Mesodermal cell (in vitro differentiated cells): ENCODE data around the gene SKIC3.

ENCODE experiments used
- H3K27ac ChIP-seq: 2 replicates; pipeline ENCODE4 v1.7.0; 2013; ENCODE audit warnings: mild to moderate bottlenecking, low read depth, low read length, moderate library complexity; ENCODE audit not compliant: severe bottlenecking
- H3K36me3 ChIP-seq: 2 replicates; pipeline ENCODE4 v1.7.1; 2013; ENCODE audit warnings: mild to moderate bottlenecking, low read length, moderate library complexity; ENCODE audit not compliant: control insufficient read depth, insufficient read depth
- H3K4me1 ChIP-seq: one replicate; pipeline ENCODE4 v1.7.1; 2013; ENCODE audit warnings: mild to moderate bottlenecking, low read length; ENCODE audit not compliant: insufficient read depth, control insufficient read depth, poor library complexity, severe bottlenecking
- H3K4me3 ChIP-seq: 2 replicates; pipeline ENCODE4 v1.7.0; 2013; ENCODE audit warnings: low read length, control low read depth, mild to moderate bottlenecking; ENCODE audit not compliant: insufficient read depth, poor library complexity, severe bottlenecking; ENCODE audit errors: extremely low read depth
- H3K9me3 ChIP-seq: 2 replicates; pipeline ENCODE4 v1.7.1; 2013; ENCODE audit warnings: mild to moderate bottlenecking, low read length, moderate library complexity; ENCODE audit not compliant: control insufficient read depth
- WGBS, 2 experiments: methylation state at CpG; one replicate each; pipeline ENCODE4 v1.1.5; 2013; ENCODE audit warnings: missing lambda C conversion rate in 2 of 2; ENCODE audit not compliant: insufficient coverage in 2 of 2; 5-methylcytosine and 5-hydroxymethylcytosine counted together

SKIC3 gene

DNA sequence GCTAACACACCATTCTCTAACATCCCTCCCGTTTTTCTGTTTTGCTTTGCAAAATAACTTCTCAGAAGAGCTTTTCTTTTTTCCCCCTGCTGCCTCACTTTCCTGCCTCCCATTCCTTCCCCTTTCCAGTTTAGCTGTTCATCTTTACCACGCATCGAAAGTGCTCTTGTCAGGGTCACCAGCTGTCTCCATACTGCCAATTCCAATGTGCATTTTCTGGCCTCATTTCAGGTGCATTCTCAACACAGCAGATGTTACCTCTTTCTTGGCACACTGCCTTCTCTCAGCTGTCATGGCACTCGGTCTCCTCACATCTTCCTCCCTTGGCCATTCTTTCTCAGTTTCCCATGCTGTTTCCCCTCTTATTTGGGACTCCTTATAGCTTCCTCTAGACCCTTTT lies 9.7 kb upstream of the SKIC3 start:
- 89 to 91% methylated on average over 4 of the region's 4 CpGs for WGBS, 2 experiments

DNA sequence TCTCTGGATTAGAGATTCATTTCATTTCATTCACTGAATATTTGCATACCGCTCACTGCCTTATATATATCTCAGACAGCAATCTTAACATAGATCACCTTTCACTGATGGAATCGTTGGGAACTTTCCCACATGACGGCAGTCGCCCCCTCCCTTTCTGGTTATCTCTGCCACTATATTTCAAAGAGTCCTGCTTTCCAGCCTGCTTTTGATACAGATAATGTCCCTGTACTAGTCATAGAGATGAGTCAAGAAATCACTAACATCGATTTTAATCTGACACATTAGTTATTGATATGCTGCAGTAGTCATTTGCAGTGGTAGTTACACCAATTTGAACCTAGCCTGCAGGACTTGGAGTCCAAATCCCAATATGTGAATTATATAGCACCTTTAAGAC lies 8.6 kb upstream of the SKIC3 start:
- Histone ChIP-seq H3K27ac (no peak overlapping the region), H3K36me3 (peaks cover 13% of the 10 kb centered on the region), H3K9me3 (no peaks in the 10 kb centered on the region), H3K4me3 (no peak overlapping the region), H3K4me1 (no peaks in the 10 kb centered on the region)
- WGBS, 2 experiments: 90 to 100% methylated on average over 1 to 2 of the region's 5 CpGs

More for the DNA sequence above, 9.7 kb upstream of the SKIC3 start:
- H3K4me1 ChIP-seq: no peaks in the 10 kb centered on the region
- no peak overlapping the region for H3K4me3 ChIP-seq
- no peaks in the 10 kb centered on the region for H3K9me3 ChIP-seq
- H3K27ac ChIP-seq: no peak overlapping the region
- peaks cover 17% of the 10 kb centered on the region for H3K36me3 ChIP-seq

DNA sequence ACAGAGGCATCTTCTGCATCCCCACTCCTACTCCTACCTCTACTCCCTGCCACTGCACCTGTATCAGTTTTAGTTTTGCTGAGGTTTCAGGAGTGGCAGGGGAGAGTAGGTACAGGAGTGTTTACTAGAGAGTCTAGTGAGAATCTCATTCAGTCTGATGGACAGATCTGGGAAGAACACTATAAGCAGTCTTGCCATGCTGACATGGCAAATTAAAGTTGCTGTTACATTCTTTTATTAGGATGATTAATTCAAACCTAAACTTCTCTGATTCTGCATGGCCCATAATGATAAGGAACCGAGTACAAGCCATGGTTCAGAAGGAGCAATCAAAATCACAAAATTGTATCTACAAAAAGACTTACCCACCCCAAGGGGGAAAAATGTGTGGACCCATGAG lies 7.5 kb upstream of the SKIC3 start:
- Histone ChIP-seq H3K36me3 (peaks cover 6% of the 10 kb centered on the region), H3K9me3 (no peaks in the 10 kb centered on the region), H3K4me3 (no peak overlapping the region), H3K27ac (no peak overlapping the region), H3K4me1 (no peaks in the 10 kb centered on the region)
- no CpG with 5 or more reads among the region's 1 CpG for whole genome bisulfite sequencing, 2 experiments

DNA sequence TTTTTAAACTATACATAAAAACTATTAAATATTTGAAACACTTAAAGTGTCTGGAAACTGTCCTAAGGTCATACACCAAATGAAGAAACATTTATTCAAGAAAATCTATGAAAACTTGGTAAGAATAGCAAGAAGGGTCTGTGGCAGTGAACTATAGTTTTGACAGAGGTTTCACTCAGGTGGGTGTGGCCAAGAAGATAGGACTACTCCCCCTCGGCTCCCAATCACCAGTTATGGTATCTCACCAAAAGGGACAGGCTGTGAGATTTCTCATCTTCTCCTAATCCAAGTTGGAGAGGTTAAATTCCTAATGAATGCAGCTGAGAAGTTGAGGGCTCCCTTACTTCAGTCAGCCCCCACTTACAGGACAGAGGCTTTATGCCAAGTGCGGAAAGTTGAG lies 3.1 kb upstream of the SKIC3 start:
- Histone ChIP-seq H3K4me1 (no peaks in the 10 kb centered on the region), H3K36me3 (no peaks in the 10 kb centered on the region), H3K4me3 (no peak overlapping the region), H3K27ac (no peak overlapping the region), H3K9me3 (no peaks in the 10 kb centered on the region)
- no CpG with 5 or more reads among the region's 2 CpGs for WGBS, 2 experiments

DNA sequence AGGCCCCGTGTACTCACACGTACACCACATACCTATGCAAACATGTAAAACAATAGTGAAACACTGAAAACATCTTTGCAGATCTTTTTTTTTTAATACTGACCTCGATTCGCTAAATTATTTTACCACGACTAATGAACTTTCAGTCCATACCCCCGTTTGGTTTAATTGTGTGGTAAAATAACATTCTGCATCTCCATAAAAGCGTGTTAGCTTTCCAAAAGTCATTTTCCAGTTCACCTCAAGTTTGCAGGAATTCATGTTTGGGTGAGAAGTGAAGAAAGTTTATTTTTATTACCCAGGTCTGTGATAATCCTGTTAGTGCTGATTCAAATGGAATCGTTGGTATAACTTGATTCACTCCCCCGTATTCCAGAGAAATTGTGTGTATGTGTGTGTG lies 776 bp upstream of the SKIC3 start:
- Histone ChIP-seq H3K36me3 (peaks cover 12% of the 10 kb centered on the region), H3K4me1 (no peaks in the 10 kb centered on the region), H3K27ac (peak overlapping the region; percentile 79), H3K4me3 (peak overlapping the region; percentile 78), H3K9me3 (no peaks in the 10 kb centered on the region)
- 0% methylated on average over 1 to 2 of the region's 9 CpGs for WGBS, 2 experiments

DNA sequence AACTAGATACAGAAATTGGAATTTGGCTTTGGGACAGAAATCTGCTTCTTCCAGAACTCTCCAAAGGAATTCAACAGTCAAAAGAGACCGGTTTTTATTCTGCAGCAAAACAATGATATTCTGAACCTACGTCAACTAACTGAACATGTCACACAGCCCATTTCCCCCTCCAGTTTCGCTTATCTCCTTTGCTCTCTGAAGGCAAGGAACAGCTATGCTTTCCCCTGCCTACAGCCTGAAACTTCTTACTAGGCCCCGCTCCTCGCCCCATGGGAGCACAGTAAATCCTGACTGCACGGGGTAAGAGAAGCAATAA lies 488 bp downstream of the SKIC3 start:
- 0% methylated on average over 3 of the region's 6 CpGs for WGBS, 2 experiments
- Histone ChIP-seq H3K9me3 (no peaks in the 10 kb centered on the region), H3K4me3 (peak overlapping the region; percentile 78), H3K36me3 (peaks cover 18% of the 10 kb centered on the region), H3K4me1 (no peaks in the 10 kb centered on the region), H3K27ac (no peak overlapping the region)

DNA sequence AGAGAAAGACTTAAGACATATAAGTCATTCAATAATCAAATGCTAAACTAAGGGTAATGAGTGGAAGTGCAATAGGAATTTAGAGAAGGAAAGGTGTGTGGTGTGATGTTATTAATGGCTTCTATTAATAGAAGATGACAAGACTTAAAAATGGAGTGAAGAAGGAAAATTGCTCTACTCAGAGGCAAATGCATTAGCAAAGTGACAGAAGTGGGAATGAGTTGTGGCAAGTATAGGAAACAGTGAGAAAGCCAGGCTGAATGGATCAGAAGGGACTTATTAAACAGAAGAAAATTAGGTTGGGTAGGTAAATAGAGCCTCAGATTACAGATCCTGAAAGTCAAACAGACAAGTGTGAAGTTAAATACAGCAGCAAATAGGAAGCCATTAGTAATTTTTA lies 5.7 kb downstream of the SKIC3 start:
- no peak overlapping the region for H3K4me3 ChIP-seq
- H3K9me3 ChIP-seq: no peaks in the 10 kb centered on the region
- H3K4me1 ChIP-seq: no peaks in the 10 kb centered on the region
- H3K36me3 ChIP-seq: peaks cover 57% of the 10 kb centered on the region
- H3K27ac ChIP-seq: no peak overlapping the region

DNA sequence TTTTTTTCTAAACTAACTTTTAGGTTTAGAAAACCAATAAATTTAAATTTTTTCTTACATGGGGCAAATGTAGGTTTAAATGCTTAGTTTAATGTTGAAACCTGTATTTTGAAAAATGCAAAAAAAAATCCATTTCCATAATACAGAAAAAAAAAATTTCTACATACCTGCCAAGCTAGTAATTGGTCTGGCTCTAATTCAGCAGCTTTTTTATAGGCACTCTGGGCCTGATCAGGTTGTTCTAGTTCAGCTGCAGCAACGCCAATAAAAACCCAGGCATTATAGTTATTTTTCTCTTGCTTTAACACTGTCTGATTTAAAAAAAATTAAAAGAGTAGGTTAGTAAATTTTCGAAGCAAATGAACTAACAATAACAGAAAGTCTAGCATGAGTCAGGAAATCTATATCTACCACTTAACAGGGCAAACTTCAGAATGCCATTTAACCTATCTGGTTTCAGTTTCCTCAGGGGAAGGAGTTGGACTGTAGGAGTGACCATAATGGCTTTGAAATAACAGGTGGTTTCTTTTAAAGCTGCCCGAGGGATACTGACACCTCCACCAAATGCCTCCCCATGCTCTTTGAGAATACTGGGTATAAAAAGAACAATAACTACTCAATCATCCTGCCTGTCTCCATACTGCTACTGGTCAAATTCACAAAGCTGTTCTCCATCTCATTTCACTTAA lies 11.6 kb downstream of the SKIC3 start:
- WGBS, 2 experiments: 100% methylated on average over 1 of the region's 3 CpGs; no CpG with 5 or more reads in 1 of the 2 experiments
- no peak overlapping the region for H3K4me3 ChIP-seq
- H3K36me3 ChIP-seq: peaks cover 75% of the 10 kb centered on the region
- H3K4me1 ChIP-seq: no peaks in the 10 kb centered on the region
- H3K9me3 ChIP-seq: no peaks in the 10 kb centered on the region
- H3K27ac ChIP-seq: no peak overlapping the region

DNA sequence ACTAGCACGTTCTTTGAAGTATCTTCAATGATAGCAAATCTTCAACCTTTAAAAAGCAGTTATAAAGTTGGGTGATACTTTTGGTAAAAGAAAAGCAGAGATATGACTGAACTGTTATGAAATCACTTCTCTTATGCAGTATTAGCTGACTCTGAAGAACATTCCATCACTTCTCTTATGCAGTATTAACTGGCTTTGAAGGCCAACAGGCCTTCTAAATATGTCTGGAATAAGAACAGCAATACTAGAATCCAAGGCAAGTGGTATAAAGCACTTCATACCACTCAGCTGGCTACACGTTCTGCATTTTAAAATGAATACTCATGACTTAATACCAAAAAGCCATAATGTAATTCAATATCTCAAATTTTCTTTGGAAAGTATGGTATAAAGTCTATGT lies 17.3 kb downstream of the SKIC3 start:
- no peaks in the 10 kb centered on the region for H3K9me3 ChIP-seq
- peaks cover 47% of the 10 kb centered on the region for H3K36me3 ChIP-seq
- 71% methylated on average over 1 of the region's 2 CpGs; no CpG with 5 or more reads in 1 of the 2 experiments for WGBS, 2 experiments
- no peaks in the 10 kb centered on the region for H3K4me1 ChIP-seq
- H3K4me3 ChIP-seq: no peak overlapping the region
- no peak overlapping the region for H3K27ac ChIP-seq

DNA sequence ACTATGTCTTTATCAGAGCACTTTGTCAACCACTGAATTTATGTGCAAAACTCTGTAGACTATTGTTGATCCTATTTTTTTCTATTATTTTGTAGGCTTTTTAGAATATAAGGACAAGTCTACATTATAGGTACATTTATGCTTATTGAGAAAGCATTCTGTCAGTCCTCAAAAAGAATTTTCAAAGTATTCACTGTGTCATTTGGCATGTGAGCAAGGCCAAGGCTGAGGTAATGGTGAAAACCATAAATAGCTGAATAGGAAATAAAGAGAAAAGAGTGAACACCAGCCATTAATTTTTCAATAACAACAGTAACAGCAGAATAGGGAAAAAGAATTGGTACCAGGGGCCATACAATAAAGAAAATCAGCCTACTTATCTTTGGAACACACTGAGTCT lies 21.0 kb downstream of the SKIC3 start:
- H3K27ac ChIP-seq: no peak overlapping the region
- H3K4me1 ChIP-seq: no peaks in the 10 kb centered on the region
- peaks cover 34% of the 10 kb centered on the region for H3K36me3 ChIP-seq
- no peaks in the 10 kb centered on the region for H3K9me3 ChIP-seq
- no peak overlapping the region for H3K4me3 ChIP-seq

DNA sequence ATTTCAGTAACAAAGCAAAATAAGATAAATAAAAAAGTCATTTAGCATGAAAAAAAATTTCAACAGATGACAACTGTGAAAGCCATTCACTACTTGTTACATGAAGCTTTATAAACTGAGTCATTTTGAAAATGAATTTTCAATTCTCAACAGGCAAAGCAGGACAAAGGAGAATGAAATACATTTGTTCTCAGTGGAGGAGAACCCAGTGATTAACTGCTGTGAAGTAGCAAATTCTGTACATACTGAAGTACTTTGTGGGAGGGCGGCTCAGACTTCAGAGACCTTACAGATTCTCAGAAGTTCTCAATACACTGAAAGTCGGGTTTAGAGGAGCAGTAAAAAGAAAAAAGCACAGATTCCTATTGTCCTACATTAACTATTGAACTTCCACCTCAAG lies 21.7 kb downstream of the SKIC3 start:
- Histone ChIP-seq H3K4me3 (no peak overlapping the region), H3K9me3 (no peaks in the 10 kb centered on the region), H3K27ac (no peak overlapping the region), H3K36me3 (peaks cover 37% of the 10 kb centered on the region), H3K4me1 (no peaks in the 10 kb centered on the region)
- no CpG with 5 or more reads among the region's 2 CpGs for WGBS, 2 experiments
